Activated CD4-positive, alpha-beta T cell treated with anti-CD3 and anti-CD28 coated beads, Interleukin-2, amount 50 U/mL, for 24 hours (primary cell): Measurements from ENCODE around the gene LMOD3.
A peak's percentile ranks its signal among the peaks of the same experiment; 100 is the strongest.

Experiments used
- DNase-seq, 2 donors: peaks; one replicate each; pipeline ENCODE4 v3.0.0-alpha.2; 2020; ENCODE audit warnings: low read depth in 1 of 2, low spot score in 1 of 2

The LMOD3 gene

DNA sequence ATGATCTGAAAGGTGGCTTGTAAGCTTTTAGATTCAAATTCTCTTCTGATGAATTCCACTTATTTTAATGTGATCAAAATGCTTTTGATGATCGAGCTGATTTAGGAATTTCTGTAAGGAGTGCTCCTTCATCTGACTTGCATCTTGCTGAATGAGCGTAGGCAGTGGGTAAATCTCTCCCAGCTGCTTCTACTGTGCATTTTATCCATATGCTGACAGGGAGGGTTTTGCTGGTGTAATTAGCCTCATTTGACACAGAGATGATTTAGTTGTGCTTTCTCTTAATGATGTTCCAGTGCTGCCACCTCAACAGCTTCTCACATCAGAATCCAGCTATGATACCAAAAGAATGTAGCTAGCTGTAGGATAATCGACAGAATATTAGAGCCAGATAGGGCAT is 3.8 kb upstream of the LMOD3 start:
- no peak for DNase-seq

DNA sequence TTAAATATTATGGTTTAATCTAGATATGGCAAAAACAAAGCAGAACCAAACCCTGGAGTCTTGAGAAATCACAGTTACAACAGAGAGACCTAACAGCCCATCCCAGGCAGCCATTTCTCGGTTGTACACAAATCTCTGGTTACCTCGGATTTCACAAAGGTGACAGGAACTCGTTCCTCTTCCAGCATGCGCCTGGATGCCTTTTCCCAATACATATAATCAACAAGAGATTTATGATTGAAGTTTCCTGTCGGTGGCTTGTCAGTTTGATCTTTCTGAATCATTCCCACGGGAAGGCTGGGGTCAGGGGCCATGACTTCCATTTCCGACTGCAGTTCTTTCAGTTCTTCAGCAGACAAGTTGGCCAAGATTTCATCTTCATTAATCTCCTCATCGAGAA is 445 bp downstream of the LMOD3 start:
- no peak for DNase-seq

DNA sequence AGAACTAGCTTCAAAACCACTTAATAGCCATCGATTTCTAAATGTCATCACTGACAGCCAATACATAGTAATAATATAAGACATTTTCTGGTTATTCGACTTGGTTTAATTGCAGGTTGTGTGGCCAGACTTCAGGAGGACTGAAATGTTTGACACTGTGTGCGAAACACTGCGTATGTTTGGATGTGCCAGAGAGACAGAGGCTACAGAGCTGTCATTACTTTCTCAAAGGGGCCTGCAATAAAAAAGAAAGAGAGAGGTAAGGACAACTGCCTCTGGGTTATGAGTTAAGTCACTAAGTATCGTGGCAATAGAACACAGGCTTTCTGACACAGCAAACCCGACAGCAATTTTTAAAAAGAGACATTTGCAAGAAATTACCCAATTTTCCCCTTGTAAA is 882 bp downstream of the LMOD3 start:
- no peak for DNase-seq

DNA sequence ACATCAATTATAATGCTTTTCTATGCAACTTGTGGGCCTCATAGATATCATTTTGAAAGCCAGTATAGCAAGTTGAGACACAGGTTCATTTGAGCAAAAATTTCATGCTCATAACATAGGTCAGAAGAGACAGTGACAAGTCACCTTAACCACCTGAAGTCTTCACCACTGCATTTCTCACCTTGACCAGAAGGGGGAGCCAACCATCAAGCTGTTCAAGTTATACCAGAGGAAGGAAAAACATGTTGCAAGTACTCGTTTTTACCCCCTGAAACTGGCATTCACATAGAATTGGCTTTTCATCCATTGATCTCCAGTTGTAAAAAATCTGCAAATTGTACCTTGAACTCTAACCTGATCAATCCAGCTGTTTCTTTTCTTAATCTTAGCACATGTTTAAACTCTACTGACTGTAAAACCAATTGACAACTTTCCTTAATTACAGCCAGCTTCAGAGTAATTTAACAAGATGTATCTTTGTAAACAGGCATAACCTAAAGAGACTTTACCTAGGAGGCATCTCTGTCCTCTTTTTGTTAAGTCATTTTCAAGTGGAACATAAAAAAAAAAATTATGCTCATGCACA is 1.4 kb downstream of the LMOD3 start:
- DNase-seq, result peak; percentile 69 to 84

DNA sequence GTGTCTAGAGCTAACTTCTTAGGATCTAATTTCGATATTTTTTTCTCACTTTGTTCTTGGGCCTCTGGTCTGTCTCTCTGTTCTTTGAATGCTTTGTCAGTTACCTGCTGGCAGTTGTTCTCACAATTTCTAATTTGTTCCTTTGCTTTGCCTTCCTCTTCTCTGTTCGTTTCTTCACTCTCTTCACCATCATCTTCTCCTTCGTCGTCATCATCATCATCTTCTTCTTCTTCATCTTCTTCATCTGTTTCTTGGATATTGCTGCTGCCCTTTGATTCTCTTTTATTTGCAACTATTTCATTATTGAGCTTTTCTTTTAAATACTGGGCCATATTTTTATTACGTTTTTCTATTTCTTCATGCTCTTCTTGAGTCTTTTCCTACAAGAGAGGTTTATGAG is 2.7 kb downstream of the LMOD3 start:
- no peak for DNase-seq

- DNase-seq, result no peak
Observed at GRCh38 chr3:69119138-69119537, 3.3 kb downstream of the LMOD3 start.

GRCh38 chr3:69118555-69118954 is 3.8 kb downstream of the LMOD3 start:
- no peak for DNase-seq

GRCh38 chr3:69116897-69117296 is 5.5 kb downstream of the LMOD3 start:
- DNase-seq, result no peak

- no peak for DNase-seq
Observed at GRCh38 chr3:69116162-69116561, 6.2 kb downstream of the LMOD3 start.

DNA sequence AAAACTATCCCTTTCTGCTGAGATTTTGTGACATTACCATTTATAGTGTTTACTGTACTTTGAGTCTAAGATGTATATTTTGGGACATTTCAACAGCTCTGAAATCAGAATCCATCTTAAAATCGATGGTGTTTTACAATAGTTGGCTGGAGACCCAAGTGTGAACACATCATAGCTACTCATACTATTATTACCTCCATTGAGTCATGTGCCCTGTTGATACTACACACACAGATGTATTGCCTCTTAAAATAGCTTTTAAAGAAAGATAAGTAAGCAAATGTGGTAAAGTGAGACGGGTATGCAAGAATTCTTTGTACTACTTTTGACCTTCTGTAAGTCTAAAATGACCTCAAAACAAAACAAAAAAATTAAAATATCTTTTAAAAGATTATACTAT is 6.7 kb downstream of the LMOD3 start:
- DNase-seq, result no peak

DNA sequence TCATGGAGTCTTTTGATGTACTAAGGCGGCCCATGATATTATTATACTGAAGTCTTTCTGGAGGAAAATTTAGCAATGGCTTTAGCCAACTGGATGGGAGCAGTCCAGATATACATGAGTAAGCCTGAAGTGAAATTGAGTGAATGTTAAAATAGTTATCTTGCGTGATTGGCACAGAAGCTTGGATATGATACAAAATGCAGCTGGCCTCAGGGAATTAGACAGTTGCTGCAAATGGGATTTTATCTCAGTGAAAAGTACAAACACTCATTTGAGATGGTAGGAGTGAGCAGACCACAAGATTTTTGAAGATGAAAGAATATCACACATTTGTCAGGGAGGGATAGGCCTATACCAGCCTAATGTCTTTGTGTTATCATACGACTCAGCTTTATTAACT is 8.9 kb downstream of the LMOD3 start:
- no peak for DNase-seq

DNA sequence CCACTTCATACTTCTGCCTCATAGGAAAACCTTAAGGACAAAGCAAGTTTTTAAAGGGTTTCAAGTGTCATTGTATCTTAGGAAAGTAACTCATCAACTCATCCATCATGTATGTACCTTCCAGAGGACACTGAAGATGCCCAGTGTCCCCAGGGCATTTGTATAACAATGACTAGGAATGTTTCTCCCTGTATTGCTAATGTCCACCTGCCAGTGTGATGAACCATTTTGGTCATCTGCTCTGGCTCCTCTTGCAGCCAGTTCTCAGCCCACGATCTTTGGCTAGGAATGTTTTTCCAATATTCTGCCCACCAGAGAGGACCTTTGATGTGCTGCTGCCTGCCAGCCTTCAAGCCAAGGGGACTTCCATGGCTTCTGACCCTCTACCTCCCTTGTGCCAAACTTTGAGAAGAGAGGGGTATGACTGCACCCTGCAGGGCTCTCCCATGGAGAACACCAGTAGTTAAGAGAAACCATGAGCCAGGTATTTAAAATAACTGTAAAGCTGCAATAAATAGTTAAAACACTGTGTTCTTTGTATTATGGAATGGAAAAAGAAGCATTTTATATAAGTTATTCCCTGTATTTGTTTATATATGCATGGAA is 11.4 kb downstream of the LMOD3 start:
- no peak for DNase-seq

DNA sequence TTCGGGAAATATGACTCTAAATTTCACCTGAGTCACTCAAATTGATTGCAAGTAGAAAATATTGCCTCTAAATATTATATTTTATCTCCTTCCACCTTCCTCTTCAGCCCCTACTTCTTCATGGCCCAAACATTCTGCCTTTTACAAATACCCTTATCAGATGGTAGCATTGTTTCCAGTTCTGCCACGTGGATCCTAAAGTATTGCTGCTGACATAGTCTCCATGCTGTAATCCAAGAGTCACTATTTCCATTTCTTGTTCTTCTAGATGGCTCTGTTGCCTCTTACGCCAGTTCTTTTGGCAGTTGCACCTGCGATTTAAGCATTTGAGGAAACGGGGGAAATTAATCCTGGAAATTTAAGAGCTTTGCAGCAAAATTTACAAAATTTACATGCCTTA is 13.6 kb downstream of the LMOD3 start:
- no peak for DNase-seq

GRCh38 chr3:69107841-69108240 is 14.6 kb downstream of the LMOD3 start:
- DNase-seq, result no peak

- DNase-seq, result no peak
Observed at GRCh38 chr3:69105320-69105719, 17.1 kb downstream of the LMOD3 start.

DNA sequence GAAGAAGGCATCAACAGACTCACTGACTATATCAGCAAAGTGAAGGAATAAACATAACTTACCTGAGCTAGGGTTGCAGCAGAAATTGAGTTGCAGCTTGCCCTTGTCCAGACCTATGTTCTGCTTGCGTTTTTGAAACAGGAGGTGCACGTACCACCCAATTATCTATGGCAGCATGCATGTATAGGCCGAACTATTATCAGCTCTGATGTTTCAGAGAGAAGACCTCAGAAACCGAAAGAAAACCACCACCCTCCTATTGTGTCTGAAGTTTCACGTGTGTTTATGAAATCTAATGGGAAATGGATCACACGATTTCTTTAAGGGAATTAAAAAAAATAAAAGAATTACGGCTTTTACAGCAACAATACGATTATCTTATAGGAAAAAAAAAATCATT is 17.8 kb downstream of the LMOD3 start:
- DNase-seq, result no peak

- no peak for DNase-seq
Observed at GRCh38 chr3:69103123-69103522, 19.3 kb downstream of the LMOD3 start.

GRCh38 chr3:69102384-69102783 is 20.0 kb downstream of the LMOD3 start:
- no peak for DNase-seq

DNA sequence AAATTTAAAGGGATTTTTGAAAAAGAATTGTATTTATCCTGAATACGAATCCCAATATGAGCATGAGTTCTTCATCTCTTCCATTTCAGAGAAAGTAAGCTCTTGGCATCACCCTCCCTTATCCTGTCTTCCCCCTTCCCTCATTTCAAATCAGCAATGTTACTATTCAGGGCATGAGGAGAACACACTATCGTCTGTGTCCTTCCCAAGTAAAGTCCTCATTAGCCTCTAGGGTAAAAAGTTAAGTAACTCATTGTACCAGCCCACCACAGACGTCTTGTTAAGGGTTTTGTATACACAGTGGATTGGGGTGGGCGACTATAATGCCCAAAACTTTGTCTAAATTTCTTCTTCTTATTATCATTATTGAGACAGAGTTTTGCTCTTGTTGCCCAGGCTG is 22.8 kb downstream of the LMOD3 start:
- no peak for DNase-seq

GRCh38 chr3:69097407-69098086 is 24.8 kb downstream of the LMOD3 start:
- DNase-seq, result no peak

DNA sequence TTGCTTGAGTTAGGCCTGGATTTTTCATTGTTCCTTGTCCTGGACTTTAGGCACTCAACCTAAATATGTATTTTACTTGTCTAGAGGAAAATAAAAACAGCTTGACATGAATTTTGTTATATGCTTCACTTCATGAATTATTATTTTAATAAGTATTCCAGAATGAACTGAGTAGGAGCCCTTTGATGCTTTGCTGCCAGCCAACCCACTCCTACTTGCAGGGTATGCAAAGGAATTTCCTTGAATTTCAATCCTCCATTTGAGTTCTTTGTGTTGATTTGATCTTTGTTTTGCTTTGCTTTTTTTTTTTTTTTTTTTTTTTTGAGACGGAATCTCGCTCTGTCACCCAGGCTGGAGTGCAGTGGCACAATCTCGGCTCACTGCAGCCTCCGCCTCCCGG is 26.1 kb downstream of the LMOD3 start:
- DNase-seq, result no peak

GRCh38 chr3:69095636-69096035 is 26.8 kb downstream of the LMOD3 start:
- DNase-seq, result no peak
